ENCODE measurements around the gene GTF2IRD1.

- TF ChIP-seq POLR2A (conservative IDR thresholded peaks at IDR 0.05) (no peak), CREB1 (IDR thresholded peaks at IDR 0.05) (no peak), CREB1 (CRISPR knock-in tag; IDR thresholded peaks at IDR 0.05) (no peak), ELK1 (CRISPR knock-in tag; IDR thresholded peaks at IDR 0.05) (no peak), HIVEP1 (CRISPR knock-in tag; IDR thresholded peaks at IDR 0.05) (no peak), CTCF (IDR thresholded peaks at IDR 0.05 in 2 of 3, conservative IDR thresholded peaks at IDR 0.05 in 1 of 3; ENCODE audit: insufficient read depth in 2 of 3, low read depth in 1 of 3, low read length in 3 of 3) (no peak), SPI1 (IDR thresholded peaks at IDR 0.05; ENCODE audit: borderline replicate concordance, low read depth, low read length) (no peak), HDAC2 (IDR thresholded peaks at IDR 0.05) (no peak), PKNOX1 (IDR thresholded peaks at IDR 0.05) (no peak)
Observed at GRCh38 chr7:74518041-74518440, 64.3 kb downstream of the GTF2IRD1 start.
